ENCODE results near the gene RLN1.
"Not testable (repeated sequence)": the region's sequence is repeated elsewhere in the genome, so short reads cannot be mapped to it uniquely, and the experiment has no call there.

Gene RLN1, protein sequence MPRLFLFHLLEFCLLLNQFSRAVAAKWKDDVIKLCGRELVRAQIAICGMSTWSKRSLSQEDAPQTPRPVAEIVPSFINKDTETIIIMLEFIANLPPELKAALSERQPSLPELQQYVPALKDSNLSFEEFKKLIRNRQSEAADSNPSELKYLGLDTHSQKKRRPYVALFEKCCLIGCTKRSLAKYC

DNA sequence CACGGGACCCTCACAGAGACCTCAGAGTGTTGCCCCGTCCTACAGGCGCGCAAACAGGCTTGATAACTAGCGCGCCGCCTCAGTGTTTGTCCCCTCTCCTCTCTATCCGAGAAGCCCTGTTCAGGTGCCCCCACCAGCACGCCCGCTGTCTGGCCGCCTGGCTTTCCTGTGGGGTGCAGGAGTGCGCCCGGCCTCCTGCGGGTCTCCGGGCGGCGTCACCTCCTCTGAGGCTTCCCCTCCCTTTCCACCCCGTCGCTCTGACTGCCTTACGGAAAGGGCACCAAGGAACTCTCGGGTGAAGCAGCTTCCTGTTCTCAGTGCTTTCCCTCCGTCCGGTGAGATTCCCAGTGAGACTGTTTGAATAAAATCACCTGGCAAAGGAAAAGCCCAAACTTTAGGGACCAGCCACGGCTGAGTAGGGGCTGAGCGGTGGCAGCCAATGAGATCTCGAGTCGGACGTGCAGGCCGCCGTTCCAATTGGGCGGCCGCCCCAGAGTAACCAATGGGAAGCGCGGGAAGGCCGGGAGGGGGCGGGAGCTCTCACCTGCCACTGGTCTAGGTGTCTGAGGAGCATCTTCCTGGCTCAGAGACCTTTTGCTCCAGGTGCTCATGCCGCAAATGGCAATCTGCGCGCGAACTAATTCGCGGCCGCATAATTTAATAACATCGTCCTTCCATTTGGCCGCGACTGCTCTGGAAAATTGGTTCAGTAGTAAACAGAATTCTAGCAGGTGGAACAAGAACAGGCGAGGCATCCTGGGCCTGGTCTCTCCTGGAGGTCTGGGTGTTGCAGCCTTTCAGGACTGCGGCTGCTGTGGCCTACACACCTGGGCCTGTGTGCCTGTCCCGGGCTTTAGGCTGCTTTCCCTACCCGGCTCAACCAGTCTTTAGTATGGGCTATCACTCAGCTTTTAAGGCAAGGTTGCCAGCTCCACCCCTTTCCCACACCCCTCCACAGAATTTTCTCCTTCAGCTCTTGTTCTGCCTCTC is at the start of gene RLN1:
RLN1 (minus strand) TSS at position 885 of the 990 bp plus-strand sequence; CDS start at position 755, 130 bp downstream.
- H3K4me3 ChIP-seq (ENCODE audit: control insufficient read depth, low read depth, low read length); DNase-seq (ENCODE audit: low read depth): not testable (repeated sequence)

DNA sequence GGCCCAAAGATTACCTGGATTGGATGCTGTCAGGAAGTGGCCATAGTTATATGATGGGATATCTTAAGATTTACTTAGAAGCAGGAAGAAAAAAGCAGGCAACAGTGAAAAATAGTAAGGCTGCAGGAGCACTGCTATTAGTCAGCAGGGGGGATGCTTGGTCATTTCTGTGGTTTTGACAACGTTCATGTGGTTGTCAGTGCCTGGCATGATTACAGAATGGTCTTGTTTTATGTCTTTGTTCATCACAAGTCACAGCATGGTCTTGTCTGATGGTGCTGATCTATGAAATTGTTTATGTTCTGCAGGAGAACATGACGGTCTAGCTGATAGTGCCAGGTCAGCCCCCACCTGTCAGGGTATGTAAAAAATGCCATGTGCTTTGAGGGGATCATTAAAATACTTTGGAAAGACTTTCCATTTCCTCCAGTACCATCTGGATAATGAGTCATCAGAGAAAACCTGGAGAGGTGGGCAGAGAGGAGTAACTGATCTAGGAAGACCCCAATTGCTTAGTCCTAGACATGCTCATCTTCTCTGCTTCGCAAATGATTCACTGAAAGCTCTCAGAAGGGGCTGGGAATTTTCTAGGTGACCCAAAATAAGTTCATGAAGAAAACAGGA is 49.5 kb upstream of the RLN1 start:
- TF ChIP-seq CTCF (conservative IDR thresholded peaks at IDR 0.05; ENCODE audit: control insufficient read depth, insufficient read depth, low read depth, low read length), result no peak
- DNase-seq (ENCODE audit: low read depth), result peak; percentile 96
- H3K4me3 ChIP-seq (ENCODE audit: control insufficient read depth, low read depth, low read length), result no peak overlapping the region

DNA sequence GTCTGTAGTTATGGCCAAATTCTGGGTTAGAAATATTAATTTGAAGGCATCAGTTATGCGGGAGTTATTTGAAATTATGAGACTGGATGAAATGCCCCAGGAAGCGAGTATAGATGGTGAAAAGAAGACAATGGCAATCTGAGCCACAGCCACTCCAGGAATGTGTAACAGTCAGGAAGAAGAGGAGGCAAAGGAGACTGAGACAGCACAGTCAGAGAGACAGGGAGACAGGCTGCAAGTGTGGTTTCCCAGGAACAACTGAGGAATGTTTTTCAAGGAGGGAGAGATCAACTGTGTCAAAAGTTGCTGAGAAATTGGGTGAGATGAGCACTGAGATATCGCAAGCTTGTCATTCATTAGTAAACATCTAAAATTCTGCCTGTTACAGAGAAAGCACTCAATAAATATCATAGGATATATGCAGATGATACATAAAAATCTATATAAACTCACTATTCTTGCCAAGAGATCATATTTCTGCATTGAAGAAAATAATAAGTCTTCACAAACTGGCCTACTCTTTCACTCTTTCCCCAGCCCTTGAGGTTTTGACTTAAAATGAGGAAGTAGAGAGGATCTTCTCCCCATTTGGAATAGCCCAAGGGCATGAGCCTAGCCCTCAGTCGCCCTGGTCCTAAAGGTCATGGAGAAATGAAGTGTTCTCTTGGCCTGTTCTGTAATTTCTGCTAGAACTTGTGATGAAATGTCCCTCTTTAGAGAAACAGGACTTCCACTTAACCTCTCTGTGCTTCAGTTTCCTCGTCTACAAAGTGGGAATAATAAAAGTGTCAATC is 48.5 kb upstream of the RLN1 start:
- H3K4me3 ChIP-seq (ENCODE audit: control insufficient read depth, low read depth, low read length), result no peak overlapping the region
- peak; percentile 37 for DNase-seq (ENCODE audit: low read depth)
- TF ChIP-seq CTCF (conservative IDR thresholded peaks at IDR 0.05; ENCODE audit: control insufficient read depth, insufficient read depth, low read depth, low read length), result no peak

DNA sequence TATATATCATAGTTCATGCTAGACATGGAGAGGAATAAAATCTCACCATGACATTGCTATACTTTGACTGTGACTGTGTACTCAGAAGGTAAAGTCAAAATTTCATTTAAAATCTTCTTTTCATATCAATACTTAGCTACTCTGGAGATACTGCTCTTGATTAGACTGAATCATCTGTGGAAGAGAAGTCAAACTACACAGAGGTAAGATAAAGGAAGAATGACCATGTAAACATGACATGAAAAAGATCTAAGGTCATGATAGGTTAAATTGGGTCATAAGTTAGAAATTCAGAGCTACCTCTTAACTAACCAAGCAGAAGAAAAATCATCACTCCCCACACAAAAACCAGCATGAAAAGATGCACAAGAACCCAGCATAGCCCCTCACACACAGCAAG is 44.8 kb upstream of the RLN1 start:
- no peak for TF ChIP-seq CTCF (conservative IDR thresholded peaks at IDR 0.05; ENCODE audit: control insufficient read depth, insufficient read depth, low read depth, low read length)
- H3K4me3 ChIP-seq (ENCODE audit: control insufficient read depth, low read depth, low read length), result no peak overlapping the region

DNA sequence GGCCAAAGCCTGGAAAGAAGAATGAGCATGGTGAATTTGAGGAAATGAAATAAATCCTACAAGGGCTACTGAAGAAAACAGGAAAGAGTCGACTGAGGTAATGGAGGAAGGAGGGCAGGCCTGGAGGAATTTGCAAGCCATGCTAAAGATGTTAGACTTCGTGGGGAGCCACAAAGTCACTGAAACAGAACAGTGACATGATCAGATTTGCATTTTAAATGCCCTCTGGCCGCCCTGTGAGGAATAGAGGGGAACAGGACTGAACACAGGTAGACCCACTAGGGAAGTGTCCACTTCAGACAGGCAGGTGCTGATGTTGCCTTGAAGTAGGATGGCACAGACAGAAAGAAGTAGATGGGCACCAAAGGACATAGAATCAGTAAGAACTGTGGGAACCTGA is 42.8 kb upstream of the RLN1 start:
- DNase-seq (ENCODE audit: low read depth), result no peak
- H3K4me3 ChIP-seq (ENCODE audit: control insufficient read depth, low read depth, low read length), result no peak overlapping the region
- no peak for TF ChIP-seq CTCF (conservative IDR thresholded peaks at IDR 0.05; ENCODE audit: control insufficient read depth, insufficient read depth, low read depth, low read length)

More for the DNA sequence above, 44.8 kb upstream of the RLN1 start:
- DNase-seq (ENCODE audit: low read depth), result no peak

DNA sequence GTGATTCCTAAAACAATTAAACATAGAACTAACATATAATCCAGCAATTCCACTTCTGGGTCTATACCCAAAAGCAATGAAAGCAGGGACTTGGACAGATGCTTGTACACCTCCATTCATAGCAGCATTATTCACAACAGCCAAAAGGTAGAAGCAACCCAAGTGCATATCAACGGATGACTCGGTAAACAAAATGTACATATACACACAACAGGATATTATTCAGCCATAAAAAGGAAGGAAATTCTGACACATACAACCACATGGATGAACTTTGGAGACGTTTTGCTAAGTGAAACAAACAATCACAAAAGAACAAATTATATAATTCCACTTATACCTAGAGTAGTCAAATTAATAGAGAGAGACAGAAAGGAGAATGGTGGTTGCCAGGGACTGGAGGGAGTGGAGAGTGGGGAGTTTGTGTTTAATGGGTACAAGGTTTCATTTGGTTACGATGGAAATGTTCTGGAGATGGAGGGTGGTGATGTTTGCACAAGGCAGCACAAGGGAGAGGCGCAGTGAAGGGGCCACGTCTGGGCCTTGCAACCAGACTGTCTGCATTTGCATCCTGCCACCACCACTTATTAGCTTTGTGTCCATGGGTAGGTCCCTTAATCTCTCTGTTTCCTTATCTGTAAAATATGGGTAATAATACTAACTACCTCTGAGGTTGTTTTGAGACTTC is 36.3 kb upstream of the RLN1 start:
- H3K4me3 ChIP-seq (ENCODE audit: control insufficient read depth, low read depth, low read length), result no peak overlapping the region
- no peak for TF ChIP-seq CTCF (conservative IDR thresholded peaks at IDR 0.05; ENCODE audit: control insufficient read depth, insufficient read depth, low read depth, low read length)
- no peak for DNase-seq (ENCODE audit: low read depth)

Measured in fibroblast of mammary gland (primary cell).